GM15510 (cell line): ENCODE data around the gene MYH15.

Source experiments
- POLR2A ChIP-seq: IDR thresholded peaks from 3 replicates; pipeline ENCODE4 v1.6.1; 2011; ENCODE audit warnings: borderline replicate concordance; ENCODE audit not compliant: insufficient read length; ENCODE audit errors: extremely low read depth

The MYH15 gene

GRCh38 chr3:108378153-108378951, 132.0 kb downstream of the MYH15 start:
- no peak for TF ChIP-seq POLR2A

- no peak for TF ChIP-seq POLR2A
Observed at GRCh38 chr3:108377384-108377783, 133.0 kb downstream of the MYH15 start.

- TF ChIP-seq POLR2A = no peak
Observed at GRCh38 chr3:108376026-108376425, 134.4 kb downstream of the MYH15 start.

- TF ChIP-seq POLR2A = no peak
Observed at GRCh38 chr3:108359011-108359410, 151.4 kb downstream of the MYH15 start.

- TF ChIP-seq POLR2A = no peak
Observed at GRCh38 chr3:108357042-108357441, 153.4 kb downstream of the MYH15 start.

- TF ChIP-seq POLR2A = no peak
Observed at GRCh38 chr3:108354562-108354961, 155.8 kb downstream of the MYH15 start.

GRCh38 chr3:108352176-108352575, 158.2 kb downstream of the MYH15 start:
- no peak for TF ChIP-seq POLR2A

GRCh38 chr3:108346301-108347227, 163.8 kb downstream of the MYH15 start:
- no peak for TF ChIP-seq POLR2A

GRCh38 chr3:108345492-108346205, 164.7 kb downstream of the MYH15 start:
- TF ChIP-seq POLR2A = no peak

GRCh38 chr3:108343491-108343890, 166.9 kb downstream of the MYH15 start:
- TF ChIP-seq POLR2A = no peak

GRCh38 chr3:108342837-108343486, 167.4 kb downstream of the MYH15 start:
- no peak for TF ChIP-seq POLR2A

- no peak for TF ChIP-seq POLR2A
Observed at GRCh38 chr3:108341911-108342310, 168.5 kb downstream of the MYH15 start.

GRCh38 chr3:108338901-108339545, 171.4 kb downstream of the MYH15 start:
- TF ChIP-seq POLR2A = no peak

- no peak for TF ChIP-seq POLR2A
Observed at GRCh38 chr3:108334701-108335100, 175.7 kb downstream of the MYH15 start.
